GM23338 (cell line): ENCODE data around the gene NDUFA7. TPM values are rescaled to one million over a fixed set of nuclear protein-coding genes. Genes with fewer than 3 reads are reported as not detected.

Source experiments
- ATAC-seq: fragments of 200-7000 bp; cut with Tn5 transposase; 3 replicates; pipeline ENCODE4 v1.9.1; 2020
- DNase-seq: peaks from one replicate; pipeline ENCODE4 v3.0.0-alpha.2; 2015; ENCODE audit warnings: low spot score
- H2AFZ ChIP-seq: fragments of 200-600 bp; sonication (generic); 2 replicates; pipeline ENCODE4 v1.8.0; 2016; ENCODE audit warnings: antibody characterized with exemption, mild to moderate bottlenecking, moderate library complexity
- H3F3A ChIP-seq: fragments of 200-600 bp; sonication (generic); replicated peaks from 2 replicates; pipeline ENCODE4 v1.8.0; 2017; ENCODE audit warnings: antibody characterized with exemption, mixed run types, low read depth
- H3K27ac ChIP-seq: fragments of 200-600 bp; sonication (generic); 2 replicates; pipeline ENCODE4 v1.6.1; 2016; ENCODE audit warnings: low read depth
- H3K27me3 ChIP-seq: fragments of 200-600 bp; sonication (generic); 2 replicates; pipeline ENCODE4 v1.8.0; 2016; ENCODE audit warnings: mild to moderate bottlenecking, mixed run types, moderate library complexity; ENCODE audit not compliant: insufficient read depth
- H3K36me3 ChIP-seq: fragments of 200-600 bp; sonication (generic); 2 replicates; pipeline ENCODE4 v1.8.0; 2016; ENCODE audit warnings: mild to moderate bottlenecking; ENCODE audit not compliant: insufficient read depth
- H3K4me1 ChIP-seq: fragments of 200-600 bp; sonication (generic); 2 replicates; pipeline ENCODE4 v1.8.0; 2016; ENCODE audit warnings: mild to moderate bottlenecking, moderate library complexity; ENCODE audit not compliant: insufficient read depth
- H3K4me2 ChIP-seq: fragments of 200-600 bp; sonication (generic); 2 replicates; pipeline ENCODE4 v1.7.1; 2017; ENCODE audit warnings: mixed run types
- H3K4me3 ChIP-seq: fragments of 200-600 bp; sonication (generic); 2 replicates; pipeline ENCODE4 v1.6.1; 2016; ENCODE audit warnings: mixed run types
- H3K79me2 ChIP-seq: fragments of 200-600 bp; sonication (generic); replicated peaks from 2 replicates; pipeline ENCODE4 v1.8.0; 2017; ENCODE audit warnings: mild to moderate bottlenecking; ENCODE audit not compliant: insufficient read depth
- H3K9me2 ChIP-seq: fragments of 200-600 bp; sonication (generic); 2 replicates; pipeline ENCODE4 v1.8.0; 2017; ENCODE audit not compliant: insufficient read depth
- H4K20me1 ChIP-seq: fragments of 200-600 bp; sonication (generic); replicated peaks from 2 replicates; pipeline ENCODE4 v1.8.0; 2017; ENCODE audit warnings: mild to moderate bottlenecking; ENCODE audit not compliant: insufficient read depth
- H3K27ac Mint-ChIP-seq: 2 replicates; pipeline ENCODE4 v1.8.0; 2020; ENCODE audit warnings: inconsistent platforms, mild to moderate bottlenecking, moderate library complexity, mixed read lengths
- H3K27me3 Mint-ChIP-seq: 3 replicates; pipeline ENCODE4 v1.8.0; 2022; ENCODE audit warnings: low read depth, mild to moderate bottlenecking, moderate library complexity, mixed read lengths, inconsistent platforms; ENCODE audit not compliant: insufficient read depth, poor library complexity
- H3K36me3 Mint-ChIP-seq: 3 replicates; pipeline ENCODE4 v1.8.0; 2021; ENCODE audit warnings: low read depth, mild to moderate bottlenecking, inconsistent platforms, moderate library complexity, mixed read lengths
- H3K4me1 Mint-ChIP-seq: 3 replicates; pipeline ENCODE4 v1.8.0; 2020; ENCODE audit warnings: mild to moderate bottlenecking, inconsistent platforms, mixed read lengths
- H3K4me3 Mint-ChIP-seq: 3 replicates; pipeline ENCODE4 v1.8.0; 2021; ENCODE audit warnings: moderate library complexity, mild to moderate bottlenecking, inconsistent platforms, mixed read lengths
- H3K9me3 Mint-ChIP-seq: 3 replicates; pipeline ENCODE4 v1.8.0; 2020; ENCODE audit warnings: moderate library complexity, mild to moderate bottlenecking, inconsistent platforms, mixed read lengths
- CTCF ChIP-seq, 2 experiments: fragments of 200-600 bp in 1 of 2; sonication (generic) in 1 of 2; conservative IDR thresholded peaks; 2 replicates each; pipeline versions ENCODE4 v1.5.1 to v1.6.1; 2016 to 2017; ENCODE audit warnings: antibody characterized with exemption in 2 of 2, low read depth in 2 of 2, mild to moderate bottlenecking in 2 of 2, moderate library complexity in 1 of 2
- ETS1 ChIP-seq: IDR thresholded peaks from 2 replicates; pipeline ENCODE4 v1.6.1; 2016; ENCODE audit warnings: antibody characterized with exemption
- EZH2 ChIP-seq: fragments of 200-600 bp; sonication (generic); IDR thresholded peaks from one replicate; pipeline ENCODE4 v1.8.0; 2017; ENCODE audit warnings: antibody characterized with exemption, mild to moderate bottlenecking, low read depth; ENCODE audit not compliant: unreplicated experiment
- JUNB ChIP-seq: IDR thresholded peaks from one replicate; pipeline ENCODE4 v1.6.1; 2016; ENCODE audit warnings: antibody characterized with exemption; ENCODE audit not compliant: unreplicated experiment
- POLR2AphosphoS5 ChIP-seq: IDR thresholded peaks from 2 replicates; pipeline ENCODE4 v1.6.1; 2016; ENCODE audit warnings: antibody characterized with exemption, low read depth
- ZNF114 ChIP-seq: fragments of 250-450 bp; sonication (Bioruptor Pico); IDR thresholded peaks from 2 replicates; pipeline ENCODE4 v1.5.0; 2020; ENCODE audit warnings: mild to moderate bottlenecking, moderate library complexity
- polyA plus RNA-seq: library from polyadenylated mRNA; unstranded; fragments of >200 nt; fragmentation: Nextera tagmentation; extraction: Ambion mirVana; gene quantifications from 2 replicates; pipeline ENCODE4 v1.2.1, GENCODE V29; 2016
- total RNA-seq: library from RNA; depleted of rRNA; stranded (reverse); fragments of >200 nt; shearing (Covaris generic); gene quantifications from 2 replicates; pipeline ENCODE4 v1.2.3, GENCODE V29; 2014
- TF ChIP-seq, protein P1 (sequence below): IDR thresholded peaks from one replicate; pipeline ENCODE4 v1.6.1; 2018; ENCODE audit warnings: antibody characterized with exemption; ENCODE audit not compliant: unreplicated experiment

NDUFA7 gene
- total and polyA plus RNA-seq, 2 experiments from 2014 or later, result 35.1 to 344 TPM

DNA sequence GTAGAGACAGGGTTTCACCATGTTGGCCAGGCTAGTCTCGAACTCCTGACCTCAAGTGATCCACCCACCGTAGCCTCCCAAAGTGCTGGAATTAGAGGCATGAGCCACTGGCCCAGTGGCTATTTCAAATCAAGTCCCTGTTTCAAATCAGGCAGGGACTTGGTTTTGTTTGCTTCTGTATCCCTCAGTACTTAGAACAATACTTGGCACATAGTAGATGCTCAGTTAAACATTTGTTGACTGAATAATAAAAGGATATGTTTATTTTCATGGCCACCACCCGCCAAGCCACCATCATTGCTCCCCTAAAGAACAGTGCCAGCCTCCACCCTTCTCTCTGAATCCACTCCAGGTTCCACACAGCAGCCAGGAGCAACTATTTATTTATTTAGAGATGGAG, 4.3 kb upstream of the NDUFA7 start:
- Histone ChIP-seq H3K27ac (no peak overlapping the region), H3K9me2 (no peaks in the 10 kb centered on the region), H3K4me1 (peaks cover 16% of the 10 kb centered on the region), H3K36me3 (peaks cover 7% of the 10 kb centered on the region), H2AFZ (no peak overlapping the region), H3K4me2 (no peak overlapping the region), H3F3A (peaks cover 43% of the 10 kb centered on the region), H3K4me3 (no peak overlapping the region), H4K20me1 (peaks cover 24% of the 10 kb centered on the region), H3K79me2 (peaks cover 29% of the 10 kb centered on the region), H3K27me3 (no peaks in the 10 kb centered on the region)
- TF ChIP-seq ZNF114 (CRISPR knock-in tag), result no peak
- TF ChIP-seq CTCF (conservative IDR thresholded peaks at IDR 0.05; ENCODE audit: low read depth in 2 of 2), result no peak
- TF ChIP-seq, protein P1, sequence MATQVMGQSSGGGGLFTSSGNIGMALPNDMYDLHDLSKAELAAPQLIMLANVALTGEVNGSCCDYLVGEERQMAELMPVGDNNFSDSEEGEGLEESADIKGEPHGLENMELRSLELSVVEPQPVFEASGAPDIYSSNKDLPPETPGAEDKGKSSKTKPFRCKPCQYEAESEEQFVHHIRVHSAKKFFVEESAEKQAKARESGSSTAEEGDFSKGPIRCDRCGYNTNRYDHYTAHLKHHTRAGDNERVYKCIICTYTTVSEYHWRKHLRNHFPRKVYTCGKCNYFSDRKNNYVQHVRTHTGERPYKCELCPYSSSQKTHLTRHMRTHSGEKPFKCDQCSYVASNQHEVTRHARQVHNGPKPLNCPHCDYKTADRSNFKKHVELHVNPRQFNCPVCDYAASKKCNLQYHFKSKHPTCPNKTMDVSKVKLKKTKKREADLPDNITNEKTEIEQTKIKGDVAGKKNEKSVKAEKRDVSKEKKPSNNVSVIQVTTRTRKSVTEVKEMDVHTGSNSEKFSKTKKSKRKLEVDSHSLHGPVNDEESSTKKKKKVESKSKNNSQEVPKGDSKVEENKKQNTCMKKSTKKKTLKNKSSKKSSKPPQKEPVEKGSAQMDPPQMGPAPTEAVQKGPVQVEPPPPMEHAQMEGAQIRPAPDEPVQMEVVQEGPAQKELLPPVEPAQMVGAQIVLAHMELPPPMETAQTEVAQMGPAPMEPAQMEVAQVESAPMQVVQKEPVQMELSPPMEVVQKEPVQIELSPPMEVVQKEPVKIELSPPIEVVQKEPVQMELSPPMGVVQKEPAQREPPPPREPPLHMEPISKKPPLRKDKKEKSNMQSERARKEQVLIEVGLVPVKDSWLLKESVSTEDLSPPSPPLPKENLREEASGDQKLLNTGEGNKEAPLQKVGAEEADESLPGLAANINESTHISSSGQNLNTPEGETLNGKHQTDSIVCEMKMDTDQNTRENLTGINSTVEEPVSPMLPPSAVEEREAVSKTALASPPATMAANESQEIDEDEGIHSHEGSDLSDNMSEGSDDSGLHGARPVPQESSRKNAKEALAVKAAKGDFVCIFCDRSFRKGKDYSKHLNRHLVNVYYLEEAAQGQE, result no peak
- no peak for TF ChIP-seq JUNB
- no peak for TF ChIP-seq EZH2
- no peaks in the 10 kb centered on the region; the same call in 2 of the 3 replicates for H3K9me3 Mint-ChIP-seq
- peaks cover 12% of the 10 kb centered on the region for H3K4me1 Mint-ChIP-seq
- H3K36me3 Mint-ChIP-seq, result peaks cover 29% of the 10 kb centered on the region
- H3K27ac Mint-ChIP-seq, result no peak overlapping the region
- ATAC-seq (no peak), DNase-seq (no peak)
- peaks cover 27% of the 10 kb centered on the region for H3K27me3 Mint-ChIP-seq
- no peak overlapping the region for H3K4me3 Mint-ChIP-seq

- no peaks in the 10 kb centered on the region; the same call in 2 of the 3 replicates for H3K9me3 Mint-ChIP-seq
- Histone ChIP-seq H3K4me2 (no peak overlapping the region), H3K79me2 (peaks cover 33% of the 10 kb centered on the region), H3K27me3 (no peaks in the 10 kb centered on the region), H2AFZ (no peak overlapping the region), H3K36me3 (peaks cover 7% of the 10 kb centered on the region), H3F3A (peaks cover 47% of the 10 kb centered on the region), H3K4me3 (peak overlapping the region; percentile 13; the same call in 1 of the 2 replicates), H3K27ac (peak overlapping the region; percentile 79), H4K20me1 (peaks cover 24% of the 10 kb centered on the region), H3K4me1 (peaks cover 24% of the 10 kb centered on the region), H3K9me2 (no peaks in the 10 kb centered on the region)
- H3K36me3 Mint-ChIP-seq, result peaks cover 29% of the 10 kb centered on the region
- H3K27me3 Mint-ChIP-seq, result peaks cover 28% of the 10 kb centered on the region
- H3K4me3 Mint-ChIP-seq, result no peak overlapping the region
- peaks cover 20% of the 10 kb centered on the region for H3K4me1 Mint-ChIP-seq
- ATAC-seq (peak; percentile 34), DNase-seq (peak; percentile 45)
- no peak overlapping the region for H3K27ac Mint-ChIP-seq
- TF ChIP-seq POLR2AphosphoS5 (peak; percentile 45), CTCF (conservative IDR thresholded peaks at IDR 0.05; ENCODE audit: low read depth in 2 of 2) (peak; percentile 29 to 45; a peak in 2 of 4 replicates), ETS1 (no peak)
Observed at GRCh38 chr19:8324186-8325050, 3.2 kb upstream of the NDUFA7 start.
